ENCODE data around the gene AP1S3. TPM values are rescaled to one million over a fixed set of nuclear protein-coding genes. Genes with fewer than 3 reads are reported as not detected.
A peak's percentile ranks its signal among the peaks of the same experiment; 100 is the strongest.

Gene AP1S3
- total and polyA plus RNA-seq, 4 donors: 1.8 to 10.0 (median 7.1) TPM

GRCh38 chr2:223834431-223834830 lies 3.0 kb downstream of the AP1S3 start:
- DNase-seq (ENCODE audit: low read depth in 4 of 6, low spot score in 6 of 6): no peak
- H3K27me3 ChIP-seq (ENCODE audit: control insufficient read depth, insufficient read depth, low read length): no peaks in the 10 kb centered on the region
- no peaks in the 10 kb centered on the region for H3K36me3 ChIP-seq (ENCODE audit: control insufficient read depth, insufficient read depth, low read length)
- WGBS (ENCODE audit: insufficient coverage): no CpG with 5 or more reads among the region's 1 CpG
- no peak overlapping the region for H3K27ac ChIP-seq (ENCODE audit: low read depth, low read length)
- H3K4me1 ChIP-seq (ENCODE audit: control insufficient read depth, insufficient read depth, low read length): peaks cover 13% of the 10 kb centered on the region
- H3K4me3 ChIP-seq (ENCODE audit: low read depth, low read length): no peak overlapping the region
- no peaks in the 10 kb centered on the region for H3K9me3 ChIP-seq (ENCODE audit: control insufficient read depth, insufficient read depth, low read length)

- Histone ChIP-seq H3K9me3 (ENCODE audit: control insufficient read depth, insufficient read depth, low read length) (no peaks in the 10 kb centered on the region), H3K36me3 (ENCODE audit: control insufficient read depth, insufficient read depth, low read length) (no peaks in the 10 kb centered on the region), H3K27ac (ENCODE audit: low read depth, low read length) (no peak overlapping the region), H3K27me3 (ENCODE audit: control insufficient read depth, insufficient read depth, low read length) (no peaks in the 10 kb centered on the region), H3K4me1 (ENCODE audit: control insufficient read depth, insufficient read depth, low read length) (peaks cover 13% of the 10 kb centered on the region), H3K4me3 (ENCODE audit: low read depth, low read length) (no peak overlapping the region)
- DNase-seq (ENCODE audit: low read depth in 4 of 6, low spot score in 6 of 6): peak in 2 of 6 donors; percentile 36 to 50
- 37% methylated on average over 2 of the region's 8 CpGs for WGBS (ENCODE audit: insufficient coverage)
Observed at GRCh38 chr2:223832241-223832903, 5.0 kb downstream of the AP1S3 start.

GRCh38 chr2:223829128-223829527 lies 8.3 kb downstream of the AP1S3 start:
- Histone ChIP-seq H3K4me3 (ENCODE audit: low read depth, low read length) (no peak overlapping the region), H3K27me3 (ENCODE audit: control insufficient read depth, insufficient read depth, low read length) (no peaks in the 10 kb centered on the region), H3K4me1 (ENCODE audit: control insufficient read depth, insufficient read depth, low read length) (no peaks in the 10 kb centered on the region), H3K9me3 (ENCODE audit: control insufficient read depth, insufficient read depth, low read length) (no peaks in the 10 kb centered on the region), H3K27ac (ENCODE audit: low read depth, low read length) (no peak overlapping the region), H3K36me3 (ENCODE audit: control insufficient read depth, insufficient read depth, low read length) (no peaks in the 10 kb centered on the region)
- no peak for DNase-seq (ENCODE audit: low read depth in 4 of 6, low spot score in 6 of 6)
- WGBS (ENCODE audit: insufficient coverage): 89% methylated on average over 3 of the region's 5 CpGs

- Histone ChIP-seq H3K9me3 (ENCODE audit: control insufficient read depth, insufficient read depth, low read length) (no peaks in the 10 kb centered on the region), H3K27me3 (ENCODE audit: control insufficient read depth, insufficient read depth, low read length) (no peaks in the 10 kb centered on the region), H3K4me3 (ENCODE audit: low read depth, low read length) (no peak overlapping the region), H3K4me1 (ENCODE audit: control insufficient read depth, insufficient read depth, low read length) (no peaks in the 10 kb centered on the region), H3K36me3 (ENCODE audit: control insufficient read depth, insufficient read depth, low read length) (no peaks in the 10 kb centered on the region), H3K27ac (ENCODE audit: low read depth, low read length) (no peak overlapping the region)
- WGBS (ENCODE audit: insufficient coverage): 98% methylated on average over 5 of the region's 6 CpGs
- no peak for DNase-seq (ENCODE audit: low read depth in 4 of 6, low spot score in 6 of 6)
Observed at GRCh38 chr2:223828314-223828713, 9.1 kb downstream of the AP1S3 start.

DNA sequence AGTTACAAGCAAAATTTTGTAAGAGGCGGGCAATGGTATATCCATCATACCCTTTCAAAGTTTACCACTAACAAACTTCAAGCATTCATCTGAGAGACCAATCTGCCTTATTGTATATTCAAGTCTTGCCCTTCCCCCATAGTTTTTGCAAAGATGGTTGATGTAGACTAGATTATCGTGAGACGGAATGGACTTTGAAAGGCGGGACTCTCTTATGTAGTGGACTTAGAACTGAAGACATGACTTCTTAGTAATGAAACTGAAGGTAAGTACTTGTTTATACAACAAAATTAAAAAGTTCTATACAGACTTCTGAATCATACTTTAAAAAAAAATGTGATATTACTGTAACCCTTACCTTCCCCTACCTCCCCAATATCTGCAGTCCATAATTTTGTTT lies 10.4 kb downstream of the AP1S3 start:
- no peaks in the 10 kb centered on the region for H3K27me3 ChIP-seq (ENCODE audit: control insufficient read depth, insufficient read depth, low read length)
- H3K4me1 ChIP-seq (ENCODE audit: control insufficient read depth, insufficient read depth, low read length): no peaks in the 10 kb centered on the region
- H3K27ac ChIP-seq (ENCODE audit: low read depth, low read length): no peak overlapping the region
- 100% methylated on average over 1 of the region's 4 CpGs for WGBS (ENCODE audit: insufficient coverage)
- no peaks in the 10 kb centered on the region for H3K9me3 ChIP-seq (ENCODE audit: control insufficient read depth, insufficient read depth, low read length)
- no peak for DNase-seq (ENCODE audit: low read depth in 4 of 6, low spot score in 6 of 6)
- no peak overlapping the region for H3K4me3 ChIP-seq (ENCODE audit: low read depth, low read length)
- H3K36me3 ChIP-seq (ENCODE audit: control insufficient read depth, insufficient read depth, low read length): no peaks in the 10 kb centered on the region

- Histone ChIP-seq H3K27me3 (ENCODE audit: control insufficient read depth, insufficient read depth, low read length) (no peaks in the 10 kb centered on the region), H3K4me3 (ENCODE audit: low read depth, low read length) (no peak overlapping the region), H3K36me3 (ENCODE audit: control insufficient read depth, insufficient read depth, low read length) (no peaks in the 10 kb centered on the region), H3K4me1 (ENCODE audit: control insufficient read depth, insufficient read depth, low read length) (no peaks in the 10 kb centered on the region), H3K27ac (ENCODE audit: low read depth, low read length) (no peak overlapping the region), H3K9me3 (ENCODE audit: control insufficient read depth, insufficient read depth, low read length) (no peaks in the 10 kb centered on the region)
- DNase-seq (ENCODE audit: low read depth in 4 of 6, low spot score in 6 of 6): no peak
- 100% methylated on average over 2 of the region's 8 CpGs for WGBS (ENCODE audit: insufficient coverage)
Observed at GRCh38 chr2:223824301-223824700, 13.1 kb downstream of the AP1S3 start.

DNA sequence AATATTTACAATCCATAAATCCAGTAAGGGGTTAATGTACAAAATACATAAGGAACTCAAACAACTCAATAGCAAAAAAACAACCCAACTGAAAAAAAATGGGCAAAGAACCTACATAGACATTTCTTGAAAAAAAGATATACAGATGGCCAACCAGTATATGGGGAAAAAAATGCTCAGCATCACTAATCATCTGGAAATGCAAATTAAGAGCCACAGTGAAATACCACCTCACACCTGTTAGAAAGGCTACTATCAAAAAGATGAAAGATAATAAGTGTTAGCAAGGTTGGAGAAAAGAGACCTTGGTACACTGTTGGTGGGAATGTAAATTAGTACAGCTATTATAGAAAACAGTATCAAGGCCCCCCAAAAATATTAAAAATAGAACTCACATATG lies 14.6 kb downstream of the AP1S3 start:
- no peaks in the 10 kb centered on the region for H3K27me3 ChIP-seq (ENCODE audit: control insufficient read depth, insufficient read depth, low read length)
- no peak overlapping the region for H3K4me3 ChIP-seq (ENCODE audit: low read depth, low read length)
- no peak for DNase-seq (ENCODE audit: low read depth in 4 of 6, low spot score in 6 of 6)
- no peaks in the 10 kb centered on the region for H3K36me3 ChIP-seq (ENCODE audit: control insufficient read depth, insufficient read depth, low read length)
- no peaks in the 10 kb centered on the region for H3K9me3 ChIP-seq (ENCODE audit: control insufficient read depth, insufficient read depth, low read length)
- H3K27ac ChIP-seq (ENCODE audit: low read depth, low read length): no peak overlapping the region
- H3K4me1 ChIP-seq (ENCODE audit: control insufficient read depth, insufficient read depth, low read length): no peaks in the 10 kb centered on the region

- no peak overlapping the region for H3K27ac ChIP-seq (ENCODE audit: low read depth, low read length)
- no peak overlapping the region for H3K4me3 ChIP-seq (ENCODE audit: low read depth, low read length)
- no peak for DNase-seq (ENCODE audit: low read depth in 4 of 6, low spot score in 6 of 6)
- no peaks in the 10 kb centered on the region for H3K27me3 ChIP-seq (ENCODE audit: control insufficient read depth, insufficient read depth, low read length)
- H3K36me3 ChIP-seq (ENCODE audit: control insufficient read depth, insufficient read depth, low read length): no peaks in the 10 kb centered on the region
- H3K4me1 ChIP-seq (ENCODE audit: control insufficient read depth, insufficient read depth, low read length): no peaks in the 10 kb centered on the region
- H3K9me3 ChIP-seq (ENCODE audit: control insufficient read depth, insufficient read depth, low read length): no peaks in the 10 kb centered on the region
- 79% methylated on average over 2 of the region's 2 CpGs for WGBS (ENCODE audit: insufficient coverage)
Observed at GRCh38 chr2:223820549-223820948, 16.8 kb downstream of the AP1S3 start.

GRCh38 chr2:223819891-223820290 lies 17.5 kb downstream of the AP1S3 start:
- no peak overlapping the region for H3K4me3 ChIP-seq (ENCODE audit: low read depth, low read length)
- H3K27me3 ChIP-seq (ENCODE audit: control insufficient read depth, insufficient read depth, low read length): no peaks in the 10 kb centered on the region
- H3K36me3 ChIP-seq (ENCODE audit: control insufficient read depth, insufficient read depth, low read length): no peaks in the 10 kb centered on the region
- WGBS (ENCODE audit: insufficient coverage): no CpG with 5 or more reads among the region's 3 CpGs
- H3K4me1 ChIP-seq (ENCODE audit: control insufficient read depth, insufficient read depth, low read length): no peaks in the 10 kb centered on the region
- H3K27ac ChIP-seq (ENCODE audit: low read depth, low read length): no peak overlapping the region
- no peak for DNase-seq (ENCODE audit: low read depth in 4 of 6, low spot score in 6 of 6)
- H3K9me3 ChIP-seq (ENCODE audit: control insufficient read depth, insufficient read depth, low read length): no peaks in the 10 kb centered on the region

GRCh38 chr2:223815884-223816570 lies 21.4 kb downstream of the AP1S3 start:
- DNase-seq (ENCODE audit: low read depth in 4 of 6, low spot score in 6 of 6): no peak
- no peaks in the 10 kb centered on the region for H3K36me3 ChIP-seq (ENCODE audit: control insufficient read depth, insufficient read depth, low read length)
- 80% methylated on average over 3 of the region's 13 CpGs for WGBS (ENCODE audit: insufficient coverage)
- no peaks in the 10 kb centered on the region for H3K27me3 ChIP-seq (ENCODE audit: control insufficient read depth, insufficient read depth, low read length)
- no peak overlapping the region for H3K4me3 ChIP-seq (ENCODE audit: low read depth, low read length)
- no peaks in the 10 kb centered on the region for H3K9me3 ChIP-seq (ENCODE audit: control insufficient read depth, insufficient read depth, low read length)
- no peaks in the 10 kb centered on the region for H3K4me1 ChIP-seq (ENCODE audit: control insufficient read depth, insufficient read depth, low read length)
- no peak overlapping the region for H3K27ac ChIP-seq (ENCODE audit: low read depth, low read length)
